Spinal cord (tissue), 10 donors: ENCODE data around the gene KCNJ4. TPM values are rescaled to one million over a fixed set of nuclear protein-coding genes. Genes with fewer than 3 reads are reported as not detected.
"Not testable (repeated sequence)": the region's sequence is repeated elsewhere in the genome, so short reads cannot be mapped to it uniquely, and the experiment has no call there.

ENCODE experiments used
- DNase-seq, 6 donors: peaks; one replicate each; pipeline versions ENCODE4 v3.0.0 to v3.0.0-alpha.2; 2013 to 2015; ENCODE audit warnings: low spot score in 6 of 6, low read depth in 4 of 6
- H3K27ac ChIP-seq: one replicate; pipeline ENCODE4 v1.5.1; 2013; ENCODE audit warnings: low read depth, low read length, control low read depth
- H3K27me3 ChIP-seq: one replicate; pipeline ENCODE4 v1.6.1; 2013; ENCODE audit warnings: low read length; ENCODE audit not compliant: control insufficient read depth, insufficient read depth
- H3K36me3 ChIP-seq: one replicate; pipeline ENCODE4 v1.6.1; 2013; ENCODE audit warnings: low read length; ENCODE audit not compliant: control insufficient read depth, insufficient read depth
- H3K4me1 ChIP-seq: one replicate; pipeline ENCODE4 v1.6.1; 2013; ENCODE audit warnings: low read length; ENCODE audit not compliant: control insufficient read depth, insufficient read depth
- H3K4me3 ChIP-seq: one replicate; pipeline ENCODE4 v1.5.1; 2013; ENCODE audit warnings: low read depth, low read length, control low read depth
- H3K9me3 ChIP-seq: one replicate; pipeline ENCODE4 v1.6.1; 2013; ENCODE audit warnings: low read length; ENCODE audit not compliant: control insufficient read depth, insufficient read depth
- WGBS: methylation state at CpG from one replicate; pipeline ENCODE4 v1.1.5; 2013; ENCODE audit warnings: missing lambda C conversion rate; ENCODE audit not compliant: insufficient coverage; 5-methylcytosine and 5-hydroxymethylcytosine counted together
- polyA plus RNA-seq, 2 donors: library from polyadenylated mRNA; unstranded; fragments of 120-200 nt; gene quantifications; one replicate each; pipeline ENCODE4 v1.2.1, GENCODE V29; 2013; ENCODE audit not compliant: insufficient read length in 2 of 2
- total RNA-seq, 2 donors: library from RNA; depleted of rRNA in 1 of 2; stranded (reverse); fragments of 120-200 nt in 1 of 2; fragments of >200 nt in 1 of 2; gene quantifications; one replicate each; pipeline versions ENCODE4 v1.2.3 to v1.2.4, GENCODE V29; 2013 to 2014
- donor health status: healthy.

KCNJ4 gene
- total and polyA plus RNA-seq, 4 donors: 0.79 to 1.2 (median 1.2) TPM

DNA sequence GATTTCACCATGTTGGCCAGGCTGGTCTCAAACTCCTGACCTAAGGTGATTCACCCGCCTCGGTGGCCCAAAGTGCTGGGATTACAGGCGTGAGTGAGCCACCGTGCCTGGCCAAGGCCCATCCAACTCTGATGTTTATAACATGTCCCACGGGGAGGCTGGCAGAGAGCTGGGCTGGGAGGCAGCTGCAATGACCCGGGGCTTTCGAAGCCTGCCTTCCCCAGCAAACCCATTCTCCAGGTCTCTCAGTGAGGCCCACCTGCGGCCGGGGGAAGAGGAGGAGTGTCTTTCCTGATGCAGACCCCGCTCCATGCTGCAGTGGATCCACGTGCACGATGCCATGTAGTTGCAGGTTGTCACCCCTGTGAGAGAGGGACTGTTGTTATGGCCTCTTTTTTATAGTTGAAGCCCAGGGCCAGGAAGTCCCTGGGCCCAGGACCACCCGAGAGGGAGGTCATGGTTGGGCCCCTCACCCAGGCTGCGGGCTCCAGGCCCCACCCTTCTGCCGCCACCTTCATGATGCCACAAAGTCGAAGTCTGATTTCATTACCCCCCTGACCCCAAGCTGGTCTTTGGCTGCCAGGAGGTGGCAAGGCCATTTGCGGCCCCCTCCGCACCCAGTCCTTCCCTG lies 38.3 kb downstream of the KCNJ4 start:
- Histone ChIP-seq H3K4me1 (peaks cover 14% of the 10 kb centered on the region), H3K27me3 (peaks cover 2% of the 10 kb centered on the region), H3K27ac (no peak overlapping the region), H3K36me3 (no peaks in the 10 kb centered on the region), H3K4me3 (no peak overlapping the region), H3K9me3 (no peaks in the 10 kb centered on the region)
- no peak for DNase-seq
- WGBS: 86% methylated on average over 16 of the region's 18 CpGs

- no peaks in the 10 kb centered on the region for H3K9me3 ChIP-seq
- peaks cover 2% of the 10 kb centered on the region for H3K27me3 ChIP-seq
- no peak overlapping the region for H3K27ac ChIP-seq
- DNase-seq: no peak
- no peaks in the 10 kb centered on the region for H3K36me3 ChIP-seq
- WGBS: 67% methylated on average over 19 of the region's 22 CpGs
- no peak overlapping the region for H3K4me3 ChIP-seq
- H3K4me1 ChIP-seq: peaks cover 14% of the 10 kb centered on the region
Measured at GRCh38 chr22:38415561-38416321, 39.3 kb downstream of the KCNJ4 start.

DNA sequence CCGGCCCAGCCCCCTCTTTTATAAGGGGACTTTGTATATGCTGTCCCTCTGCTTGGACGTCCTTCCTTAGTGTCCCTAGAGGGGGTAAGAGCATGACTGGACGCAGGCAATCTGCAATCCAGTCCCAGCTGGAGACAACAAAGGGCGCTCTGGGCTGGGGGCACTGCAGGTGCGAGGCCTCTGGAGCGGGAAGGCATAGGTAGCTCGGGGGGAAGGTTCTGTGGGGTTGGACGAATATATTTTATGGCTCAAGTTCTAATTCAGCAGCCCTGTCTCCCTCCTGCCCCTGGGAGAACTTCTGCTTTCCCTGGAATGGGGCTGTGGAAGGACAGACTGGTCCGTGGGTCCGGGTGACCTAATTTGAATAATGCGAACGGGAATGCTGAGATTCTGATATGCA lies 40.0 kb downstream of the KCNJ4 start:
- 74% methylated on average over 12 of the region's 12 CpGs for WGBS
- Histone ChIP-seq H3K27ac (no peak overlapping the region), H3K4me1 (peaks cover 14% of the 10 kb centered on the region), H3K9me3 (no peaks in the 10 kb centered on the region), H3K36me3 (no peaks in the 10 kb centered on the region), H3K4me3 (no peak overlapping the region), H3K27me3 (peaks cover 2% of the 10 kb centered on the region)
- DNase-seq: no peak

GRCh38 chr22:38414009-38414395 lies 41.0 kb downstream of the KCNJ4 start:
- 94% methylated on average over 6 of the region's 7 CpGs for WGBS
- Histone ChIP-seq H3K9me3 (no peaks in the 10 kb centered on the region), H3K36me3 (no peaks in the 10 kb centered on the region), H3K27me3 (peaks cover 2% of the 10 kb centered on the region), H3K4me3 (no peak overlapping the region), H3K4me1 (peaks cover 14% of the 10 kb centered on the region), H3K27ac (no peak overlapping the region)
- DNase-seq: no peak

- peak in 1 of 6 donors; percentile 16 for DNase-seq
- WGBS: 54% methylated on average over 10 of the region's 20 CpGs
- Histone ChIP-seq H3K27ac (no peak overlapping the region), H3K9me3 (no peaks in the 10 kb centered on the region), H3K4me3 (no peak overlapping the region), H3K36me3 (no peaks in the 10 kb centered on the region), H3K4me1 (peaks cover 14% of the 10 kb centered on the region), H3K27me3 (peaks cover 2% of the 10 kb centered on the region)
Measured at GRCh38 chr22:38413085-38414008, 41.7 kb downstream of the KCNJ4 start.

DNA sequence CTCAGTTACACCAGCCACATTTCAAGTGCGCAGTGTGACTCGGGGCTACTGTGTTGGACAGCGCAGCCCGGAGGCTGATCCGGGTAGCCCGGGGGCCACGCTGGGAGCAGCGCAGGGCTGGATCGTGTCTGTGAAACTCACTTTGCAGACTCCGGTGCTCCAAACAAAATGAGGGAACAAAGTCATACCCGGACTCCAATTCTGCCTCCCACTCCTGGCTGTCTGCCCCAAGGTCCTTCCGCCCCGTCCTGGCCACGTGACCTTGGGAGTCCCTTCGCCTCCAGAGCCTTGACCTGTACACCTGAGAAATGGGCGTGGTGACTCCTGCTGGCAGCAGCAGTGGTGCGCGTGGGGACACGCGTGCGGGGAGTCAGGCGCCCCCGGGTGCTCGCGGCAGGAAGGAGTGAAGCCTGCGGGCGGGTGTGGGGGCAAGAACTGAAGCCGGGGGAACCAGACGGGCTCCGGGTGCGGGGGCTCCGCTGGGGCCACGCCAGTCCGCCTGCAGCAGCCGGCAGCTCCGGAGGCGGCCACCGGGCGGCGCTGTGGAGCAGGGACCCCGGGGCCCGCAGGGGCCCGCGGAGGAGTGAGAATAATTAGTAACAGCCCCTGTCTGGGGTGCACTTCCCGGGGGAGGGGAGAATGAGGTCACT lies 42.4 kb downstream of the KCNJ4 start:
- Histone ChIP-seq H3K9me3 (no peaks in the 10 kb centered on the region), H3K4me1 (peaks cover 14% of the 10 kb centered on the region), H3K27me3 (peaks cover 2% of the 10 kb centered on the region), H3K27ac (no peak overlapping the region), H3K4me3 (no peak overlapping the region), H3K36me3 (no peaks in the 10 kb centered on the region)
- DNase-seq: no peak
- 21% methylated on average over 41 of the region's 45 CpGs for WGBS

- no peak overlapping the region for H3K27ac ChIP-seq
- no CpG with 5 or more reads among the region's 2 CpGs for WGBS
Measured at GRCh38 chr22:38411016-38411415, 44.0 kb downstream of the KCNJ4 start.

GRCh38 chr22:38409916-38410315 lies 45.1 kb downstream of the KCNJ4 start:
- not testable (repeated sequence) for H3K9me3 ChIP-seq, H3K27ac ChIP-seq, H3K36me3 ChIP-seq, DNase-seq, H3K27me3 ChIP-seq, H3K4me3 ChIP-seq
- 95% methylated on average over 18 of the region's 35 CpGs for WGBS
- H3K4me1 ChIP-seq: peaks cover 14% of the 10 kb centered on the region

More at GRCh38 chr22:38411016-38411415, 44.0 kb downstream of the KCNJ4 start:
- Histone ChIP-seq H3K9me3 (no peaks in the 10 kb centered on the region), H3K4me1 (peaks cover 14% of the 10 kb centered on the region), H3K36me3 (no peaks in the 10 kb centered on the region), H3K4me3 (no peak overlapping the region), H3K27me3 (peaks cover 2% of the 10 kb centered on the region)
- DNase-seq: no peak

- H3K4me3 ChIP-seq: no peak overlapping the region
- H3K4me1 ChIP-seq: peaks cover 7% of the 10 kb centered on the region
- no peaks in the 10 kb centered on the region for H3K9me3 ChIP-seq
- no peaks in the 10 kb centered on the region for H3K36me3 ChIP-seq
- H3K27ac ChIP-seq: no peak overlapping the region
- no peaks in the 10 kb centered on the region for H3K27me3 ChIP-seq
- no peak for DNase-seq
- no CpG with 5 or more reads among the region's 4 CpGs for WGBS
Measured at GRCh38 chr22:38406617-38407016, 48.4 kb downstream of the KCNJ4 start.
